ENCODE measurements around the gene PPFIBP2.

- no peak for TF ChIP-seq ZNF574 (CRISPR knock-in tag; IDR thresholded peaks at IDR 0.05)
- no peak for TF ChIP-seq MAZ (IDR thresholded peaks at IDR 0.05; ENCODE audit: borderline replicate concordance, low read depth, low read length)
- no peak for TF ChIP-seq MAZ (CRISPR knock-in tag; IDR thresholded peaks at IDR 0.05; ENCODE audit: low read depth)
- TF ChIP-seq CTCF (CRISPR knock-in tag; IDR thresholded peaks at IDR 0.05): no peak
- no peak for TF ChIP-seq MXI1 (IDR thresholded peaks at IDR 0.05; ENCODE audit: borderline replicate concordance, low read depth, low read length)
- TF ChIP-seq NKX3-1 (CRISPR knock-in tag; IDR thresholded peaks at IDR 0.05): no peak
- TF ChIP-seq PHF21A (CRISPR knock-in tag; IDR thresholded peaks at IDR 0.05): no peak
- TF ChIP-seq EZH2 (conservative IDR thresholded peaks at IDR 0.05; ENCODE audit: low read depth, low read length): no peak
- no peak for TF ChIP-seq PRDM15 (CRISPR knock-in tag; IDR thresholded peaks at IDR 0.05)
- TF ChIP-seq ZNF639 (CRISPR knock-in tag; conservative IDR thresholded peaks at IDR 0.05): no peak
- TF ChIP-seq CCAR2 (optimal IDR thresholded peaks at IDR 0.05; ENCODE audit: low read depth, low read length): no peak
- no peak for TF ChIP-seq MLX (CRISPR knock-in tag; IDR thresholded peaks at IDR 0.05)
- TF ChIP-seq TARDBP (CRISPR knock-in tag; IDR thresholded peaks at IDR 0.05): no peak
Observed at GRCh38 chr11:7501251-7501650, 12.5 kb upstream of the PPFIBP2 start.
